ENCODE results near the gene GPBAR1. TPM values are rescaled to one million over a fixed set of nuclear protein-coding genes. Genes with fewer than 3 reads are reported as not detected.

Gene GPBAR1
- total RNA-seq, 1 experiment from 2014 or later: 0.30 TPM

DNA sequence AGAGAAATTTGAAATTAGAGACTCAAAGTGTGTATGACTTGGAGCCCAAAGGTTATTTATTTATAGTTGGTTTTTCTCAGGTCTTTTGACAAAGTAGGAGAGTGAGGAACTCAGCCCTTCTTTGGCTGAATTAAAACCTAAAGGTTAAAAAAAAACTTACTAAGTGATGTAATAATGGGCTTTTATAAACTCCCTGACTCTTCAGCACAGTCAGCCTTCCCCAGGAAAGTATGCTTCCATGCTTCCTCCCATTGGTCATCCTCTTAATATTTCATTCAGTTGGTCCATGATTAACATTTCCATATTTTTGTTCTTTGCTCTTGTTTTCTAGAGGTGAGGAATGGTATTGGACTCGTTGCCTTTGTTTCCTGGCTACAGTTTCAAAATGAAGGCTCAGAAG lies 36.6 kb upstream of the GPBAR1 start:
- ChIA-PET POLR2A (ENCODE audit: low non-redundant PET) (no interaction called here), CTCF (no interaction called here)
- no peak for DNase-seq (ENCODE audit: low spot score)
- H3K27ac ChIP-seq (ENCODE audit: low read depth, low read length, poor library complexity, severe bottlenecking): no peak overlapping the region
- no peak overlapping the region for H3K4me3 ChIP-seq (ENCODE audit: low read depth, low read length, poor library complexity, severe bottlenecking)
- H3K36me3 ChIP-seq (ENCODE audit: insufficient read depth, low read length, poor library complexity, severe bottlenecking): peaks cover 36% of the 10 kb centered on the region
- intact Hi-C loops (cut with micrococcal nuclease; ENCODE audit: unreplicated experiment): no loop called here
- H3K27me3 ChIP-seq (replicated peaks; ENCODE audit: insufficient read depth, low read depth, low read length, poor library complexity): no peaks in the 10 kb centered on the region
- peaks cover 43% of the 10 kb centered on the region for H3K4me1 ChIP-seq (ENCODE audit: insufficient read depth, low read length, poor library complexity, severe bottlenecking)
- H3K9me3 ChIP-seq (ENCODE audit: low read depth, low read length, poor library complexity, severe bottlenecking): no peaks in the 10 kb centered on the region
- TF ChIP-seq, protein P1, sequence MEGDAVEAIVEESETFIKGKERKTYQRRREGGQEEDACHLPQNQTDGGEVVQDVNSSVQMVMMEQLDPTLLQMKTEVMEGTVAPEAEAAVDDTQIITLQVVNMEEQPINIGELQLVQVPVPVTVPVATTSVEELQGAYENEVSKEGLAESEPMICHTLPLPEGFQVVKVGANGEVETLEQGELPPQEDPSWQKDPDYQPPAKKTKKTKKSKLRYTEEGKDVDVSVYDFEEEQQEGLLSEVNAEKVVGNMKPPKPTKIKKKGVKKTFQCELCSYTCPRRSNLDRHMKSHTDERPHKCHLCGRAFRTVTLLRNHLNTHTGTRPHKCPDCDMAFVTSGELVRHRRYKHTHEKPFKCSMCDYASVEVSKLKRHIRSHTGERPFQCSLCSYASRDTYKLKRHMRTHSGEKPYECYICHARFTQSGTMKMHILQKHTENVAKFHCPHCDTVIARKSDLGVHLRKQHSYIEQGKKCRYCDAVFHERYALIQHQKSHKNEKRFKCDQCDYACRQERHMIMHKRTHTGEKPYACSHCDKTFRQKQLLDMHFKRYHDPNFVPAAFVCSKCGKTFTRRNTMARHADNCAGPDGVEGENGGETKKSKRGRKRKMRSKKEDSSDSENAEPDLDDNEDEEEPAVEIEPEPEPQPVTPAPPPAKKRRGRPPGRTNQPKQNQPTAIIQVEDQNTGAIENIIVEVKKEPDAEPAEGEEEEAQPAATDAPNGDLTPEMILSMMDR (conservative IDR thresholded peaks at IDR 0.05; ENCODE audit: low read depth, low read length): no peak
- TF ChIP-seq EZH2 (IDR thresholded peaks at IDR 0.05; ENCODE audit: borderline replicate concordance, low read depth, low read length, poor library complexity, severe bottlenecking): no peak
- no TSS peak for BruUV-seq (replicated peaks)

DNA sequence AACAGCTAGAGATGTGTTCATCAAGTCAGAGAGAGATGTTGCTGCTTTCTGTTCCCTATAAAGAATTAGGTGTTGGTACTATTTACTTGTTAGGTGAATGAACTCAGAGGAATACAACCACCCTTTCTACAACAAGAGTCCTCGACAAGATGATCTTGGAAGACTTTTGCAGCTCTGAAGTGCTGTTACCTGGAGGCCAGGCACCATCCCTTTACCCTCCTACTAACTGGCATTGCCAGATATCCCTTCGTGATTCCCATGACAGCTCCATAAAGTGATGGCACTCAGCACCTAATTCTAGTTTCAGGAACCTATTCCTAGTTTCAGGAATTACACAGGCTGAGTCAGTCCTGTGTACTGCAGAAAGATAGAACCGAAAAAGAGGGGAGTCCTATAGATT lies 33.9 kb upstream of the GPBAR1 start:
- ChIA-PET POLR2A (ENCODE audit: low non-redundant PET) (no interaction called here), CTCF (interaction anchor here (0.6 kb wide), 1 partner anchor 192 kb away, joined by 4 read pairs; no protein-coding TSS in a partner anchor)
- no peak overlapping the region for H3K4me3 ChIP-seq (ENCODE audit: low read depth, low read length, poor library complexity, severe bottlenecking)
- H3K27me3 ChIP-seq (replicated peaks; ENCODE audit: insufficient read depth, low read depth, low read length, poor library complexity): no peaks in the 10 kb centered on the region
- intact Hi-C loops (cut with micrococcal nuclease; ENCODE audit: unreplicated experiment): no loop called here
- H3K27ac ChIP-seq (ENCODE audit: low read depth, low read length, poor library complexity, severe bottlenecking): no peak overlapping the region
- TF ChIP-seq EZH2 (IDR thresholded peaks at IDR 0.05; ENCODE audit: borderline replicate concordance, low read depth, low read length, poor library complexity, severe bottlenecking): no peak
- TF ChIP-seq, protein P1 (conservative IDR thresholded peaks at IDR 0.05; ENCODE audit: low read depth, low read length): no peak
- peaks cover 36% of the 10 kb centered on the region for H3K4me1 ChIP-seq (ENCODE audit: insufficient read depth, low read length, poor library complexity, severe bottlenecking)
- H3K36me3 ChIP-seq (ENCODE audit: insufficient read depth, low read length, poor library complexity, severe bottlenecking): peaks cover 53% of the 10 kb centered on the region
- no peaks in the 10 kb centered on the region for H3K9me3 ChIP-seq (ENCODE audit: low read depth, low read length, poor library complexity, severe bottlenecking)
- no peak for DNase-seq (ENCODE audit: low spot score)
- no TSS peak for BruUV-seq (replicated peaks)

DNA sequence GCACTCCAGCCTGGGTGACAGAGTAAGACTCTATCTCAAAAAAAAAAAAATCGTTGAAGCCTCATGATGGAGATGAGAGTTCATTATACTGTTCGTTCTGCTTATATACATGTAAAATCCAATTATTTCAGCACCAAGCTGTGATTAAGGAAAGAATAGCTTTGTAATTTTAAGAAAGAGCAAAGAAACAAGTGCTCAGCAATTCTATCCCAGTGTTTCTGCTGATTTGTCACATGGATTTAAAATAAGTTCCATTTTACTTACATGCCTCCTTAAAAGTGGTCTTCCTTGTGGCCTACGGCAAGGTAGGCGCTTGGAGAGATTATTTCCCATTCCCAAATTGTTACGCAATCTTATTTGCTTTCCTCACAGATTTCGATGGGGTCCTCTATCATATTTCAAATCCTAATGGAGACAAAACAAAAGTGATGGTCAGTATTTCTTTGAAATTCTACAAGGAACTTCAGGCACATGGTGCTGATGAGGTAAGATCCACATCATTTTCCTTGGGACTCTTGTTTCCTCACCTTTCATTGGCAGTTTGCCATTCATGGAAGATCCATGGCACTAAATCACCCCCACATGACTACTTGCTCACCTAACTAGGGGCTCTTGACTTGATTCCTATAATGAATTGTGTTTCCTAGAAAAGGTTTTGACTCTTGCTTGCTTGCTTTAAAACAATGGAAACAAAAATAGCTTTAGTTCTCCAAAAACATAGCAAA lies 32.3 kb upstream of the GPBAR1 start:
- POLR2A ChIA-PET (ENCODE audit: low non-redundant PET): no interaction called here
- DNase-seq (ENCODE audit: low spot score): peak; percentile 22
- CTCF ChIA-PET: interaction anchor here (0.7 kb wide), 1 partner anchor 52 kb away, joined by 3 read pairs; no protein-coding TSS in a partner anchor
- H3K27ac ChIP-seq (ENCODE audit: low read depth, low read length, poor library complexity, severe bottlenecking): peak overlapping the region; percentile 96
- H3K9me3 ChIP-seq (ENCODE audit: low read depth, low read length, poor library complexity, severe bottlenecking): no peaks in the 10 kb centered on the region
- H3K27me3 ChIP-seq (replicated peaks; ENCODE audit: insufficient read depth, low read depth, low read length, poor library complexity): no peaks in the 10 kb centered on the region
- no peak for TF ChIP-seq EZH2 (IDR thresholded peaks at IDR 0.05; ENCODE audit: borderline replicate concordance, low read depth, low read length, poor library complexity, severe bottlenecking)
- TF ChIP-seq, protein P1 (conservative IDR thresholded peaks at IDR 0.05; ENCODE audit: low read depth, low read length): no peak
- no peak overlapping the region for H3K4me3 ChIP-seq (ENCODE audit: low read depth, low read length, poor library complexity, severe bottlenecking)
- intact Hi-C loops (cut with micrococcal nuclease; ENCODE audit: unreplicated experiment): no loop called here
- H3K36me3 ChIP-seq (ENCODE audit: insufficient read depth, low read length, poor library complexity, severe bottlenecking): peaks cover 68% of the 10 kb centered on the region
- BruUV-seq (replicated peaks): no TSS peak
- H3K4me1 ChIP-seq (ENCODE audit: insufficient read depth, low read length, poor library complexity, severe bottlenecking): peaks cover 25% of the 10 kb centered on the region

All from A673 (cell line).